Pancreas (tissue), 10 donors: Measurements from ENCODE around the gene ADAMTS7. TPM values are rescaled to one million over a fixed set of nuclear protein-coding genes. Genes with fewer than 3 reads are reported as not detected.

Experiments used
- ATAC-seq, 4 donors: fragments of 200-7000 bp; cut with Tn5 transposase; one replicate each; pipeline versions ENCODE4 v1.8.0 to v1.9.1; 2020; ENCODE audit warnings: mild to moderate bottlenecking in 4 of 4, moderate library complexity in 4 of 4
- DNase-seq, 6 donors: peaks; one replicate each; pipeline ENCODE4 v3.0.0-alpha.2; 2020
- FAIRE-seq: peaks from 2 replicates; lab custom pipeline; 2012; peaks lifted over from hg19 to GRCh38; lab: Jason Lieb, UNC
- H3K27ac ChIP-seq, 4 donors: fragments of 200-600 bp; sonication (generic); 1 replicate in 3 of 4; 2 replicates in 1 of 4; pipeline versions ENCODE4 v1.5.0 to v1.8.0; 2020
- H3K27me3 ChIP-seq, 4 donors: fragments of 200-600 bp; one replicate each; pipeline ENCODE4 v1.8.0; 2021
- H3K36me3 ChIP-seq, 3 donors: fragments of 200-600 bp; sonication (generic) in 1 of 3; one replicate each; pipeline versions ENCODE4 v1.5.0 to v1.8.0; 2020 to 2021
- H3K4me1 ChIP-seq, 3 donors: fragments of 200-600 bp; one replicate each; pipeline ENCODE4 v1.8.0; 2021
- H3K4me3 ChIP-seq, 4 donors: fragments of 200-600 bp; sonication (generic) in 2 of 4; one replicate each; pipeline versions ENCODE4 v1.5.0 to v1.8.0; 2020 to 2021
- H3K9me3 ChIP-seq, 4 donors: fragments of 200-600 bp; one replicate each; pipeline ENCODE4 v1.8.0; 2021
- WGBS, 2 donors: extraction: QIAGEN DNeasy Blood & Tissue Kit; methylation state at CpG; one replicate each; pipeline ENCODE4 v1.1.7; 2013; 5-methylcytosine and 5-hydroxymethylcytosine counted together
- intact Hi-C, 3 donors: fragments of 100-400 bp; cut with DNase I; formaldehyde crosslinking; loops; one replicate each; pipeline versions ENCODE4 v1.11.1 to v1.14.2; 2022
- polyA plus RNA-seq, 2 donors: library from polyadenylated mRNA; stranded (reverse); fragments of 200-250 nt; gene quantifications; one replicate each; pipeline ENCODE4 v1.2.3, GENCODE V29; 2013
- total RNA-seq, 6 donors: library from RNA; stranded (reverse); fragmentation: NEBNext Ultra II Directional in 4 of 6; extraction: Animal tissue kit (Norgen Biotek cat#: 25700) in 4 of 6; gene quantifications; one replicate each; pipeline versions ENCODE4 v1.2.1 to v1.2.4, GENCODE V29; 2021 to 2023
- TF ChIP-seq, protein P1 (sequence below), 4 donors: fragments of 200-600 bp; sonication (generic) in 3 of 4; IDR thresholded peaks; one replicate each; pipeline versions ENCODE4 v1.5.0 to v1.8.0; 2021; ENCODE audit warnings: antibody characterized with exemption in 4 of 4
- donor health status: healthy with polysubstance abuse.
- donor health status: DM: no; HTN: no; CAD: no; lungs with moderate emphysema.
- donor health status: DM: no; HTN: no; CAD: no.
- donor health status: control.
- donor health status: control.
- donor health status: Bipolar disorder and iron deficiency.
- donor health status: DM: yes; HTN: yes; CAD: no.
- donor health status: DM: no; HTN: no; CAD: no.
- donor health status: DM: no; HTN: no; CAD: no.
- donor health status: DM: yes; HTN: yes; CAD: no.

The ADAMTS7 gene, protein sequence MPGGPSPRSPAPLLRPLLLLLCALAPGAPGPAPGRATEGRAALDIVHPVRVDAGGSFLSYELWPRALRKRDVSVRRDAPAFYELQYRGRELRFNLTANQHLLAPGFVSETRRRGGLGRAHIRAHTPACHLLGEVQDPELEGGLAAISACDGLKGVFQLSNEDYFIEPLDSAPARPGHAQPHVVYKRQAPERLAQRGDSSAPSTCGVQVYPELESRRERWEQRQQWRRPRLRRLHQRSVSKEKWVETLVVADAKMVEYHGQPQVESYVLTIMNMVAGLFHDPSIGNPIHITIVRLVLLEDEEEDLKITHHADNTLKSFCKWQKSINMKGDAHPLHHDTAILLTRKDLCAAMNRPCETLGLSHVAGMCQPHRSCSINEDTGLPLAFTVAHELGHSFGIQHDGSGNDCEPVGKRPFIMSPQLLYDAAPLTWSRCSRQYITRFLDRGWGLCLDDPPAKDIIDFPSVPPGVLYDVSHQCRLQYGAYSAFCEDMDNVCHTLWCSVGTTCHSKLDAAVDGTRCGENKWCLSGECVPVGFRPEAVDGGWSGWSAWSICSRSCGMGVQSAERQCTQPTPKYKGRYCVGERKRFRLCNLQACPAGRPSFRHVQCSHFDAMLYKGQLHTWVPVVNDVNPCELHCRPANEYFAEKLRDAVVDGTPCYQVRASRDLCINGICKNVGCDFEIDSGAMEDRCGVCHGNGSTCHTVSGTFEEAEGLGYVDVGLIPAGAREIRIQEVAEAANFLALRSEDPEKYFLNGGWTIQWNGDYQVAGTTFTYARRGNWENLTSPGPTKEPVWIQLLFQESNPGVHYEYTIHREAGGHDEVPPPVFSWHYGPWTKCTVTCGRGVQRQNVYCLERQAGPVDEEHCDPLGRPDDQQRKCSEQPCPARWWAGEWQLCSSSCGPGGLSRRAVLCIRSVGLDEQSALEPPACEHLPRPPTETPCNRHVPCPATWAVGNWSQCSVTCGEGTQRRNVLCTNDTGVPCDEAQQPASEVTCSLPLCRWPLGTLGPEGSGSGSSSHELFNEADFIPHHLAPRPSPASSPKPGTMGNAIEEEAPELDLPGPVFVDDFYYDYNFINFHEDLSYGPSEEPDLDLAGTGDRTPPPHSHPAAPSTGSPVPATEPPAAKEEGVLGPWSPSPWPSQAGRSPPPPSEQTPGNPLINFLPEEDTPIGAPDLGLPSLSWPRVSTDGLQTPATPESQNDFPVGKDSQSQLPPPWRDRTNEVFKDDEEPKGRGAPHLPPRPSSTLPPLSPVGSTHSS (N-terminal part only)
- 1 to 10 TPM in 1 of 6 donors, under 1 TPM in 5; 0.20 to 1.1 (median 0.43) TPM for total RNA-seq
- 1 to 10 TPM; 1.3 to 1.4 TPM for polyA plus RNA-seq

DNA sequence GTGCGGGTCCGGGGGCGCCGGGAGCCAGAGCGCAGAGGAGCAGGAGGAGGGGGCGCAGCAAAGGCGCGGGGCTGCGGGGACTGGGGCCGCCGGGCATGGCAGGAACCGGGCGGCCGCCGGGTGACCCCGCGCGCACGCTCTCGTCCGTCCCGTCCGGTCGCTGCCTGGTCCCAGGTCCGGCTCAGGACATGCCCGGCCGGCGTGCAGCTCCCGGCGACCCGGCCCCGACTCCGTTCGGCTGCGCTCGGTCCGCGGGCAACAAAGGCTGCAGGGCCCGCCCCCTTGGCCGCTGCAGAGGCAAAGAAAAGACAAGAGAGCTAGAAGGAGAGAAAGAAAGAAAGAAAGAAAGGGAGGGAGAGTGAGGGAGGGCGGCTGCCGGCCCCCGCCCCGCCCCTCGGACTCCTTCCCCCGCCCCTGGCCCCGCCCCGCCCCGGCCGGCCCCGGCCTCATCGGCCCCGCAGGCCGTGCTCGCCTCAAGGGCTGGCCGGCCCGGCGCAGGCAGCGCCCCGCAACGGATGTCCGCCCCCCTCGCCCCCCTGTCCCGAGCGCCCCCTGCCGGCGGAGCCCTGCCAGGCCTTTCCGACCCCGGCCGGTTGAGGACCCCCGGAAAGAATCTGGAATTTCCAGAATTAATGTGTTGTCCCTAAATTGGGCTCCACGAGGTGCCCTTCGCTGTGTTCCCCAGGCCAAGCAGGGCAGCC lies at the start of gene ADAMTS7:
Gene ADAMTS7 (minus strand): TSS at position 341 of the 701 bp plus-strand sequence. CDS start 244 bp downstream, at position 97.
- H3K4me1 ChIP-seq = peaks cover 0 to 5% (median 0%) of the 10 kb centered on the region in 3 donors
- ATAC-seq (peak; percentile 85 to 92 (median 89)), FAIRE-seq (no peak), DNase-seq (peak; percentile 28 to 87 (median 56))
- H3K27ac ChIP-seq = peak within 1 kb of the TSS in 1 of 4 donors; percentile 28
- H3K36me3 ChIP-seq = no peaks in the 10 kb centered on the region
- WGBS, 2 donors = 1% methylated on average over 46 to 73 of the region's 73 CpGs
- TF ChIP-seq, protein P1, sequence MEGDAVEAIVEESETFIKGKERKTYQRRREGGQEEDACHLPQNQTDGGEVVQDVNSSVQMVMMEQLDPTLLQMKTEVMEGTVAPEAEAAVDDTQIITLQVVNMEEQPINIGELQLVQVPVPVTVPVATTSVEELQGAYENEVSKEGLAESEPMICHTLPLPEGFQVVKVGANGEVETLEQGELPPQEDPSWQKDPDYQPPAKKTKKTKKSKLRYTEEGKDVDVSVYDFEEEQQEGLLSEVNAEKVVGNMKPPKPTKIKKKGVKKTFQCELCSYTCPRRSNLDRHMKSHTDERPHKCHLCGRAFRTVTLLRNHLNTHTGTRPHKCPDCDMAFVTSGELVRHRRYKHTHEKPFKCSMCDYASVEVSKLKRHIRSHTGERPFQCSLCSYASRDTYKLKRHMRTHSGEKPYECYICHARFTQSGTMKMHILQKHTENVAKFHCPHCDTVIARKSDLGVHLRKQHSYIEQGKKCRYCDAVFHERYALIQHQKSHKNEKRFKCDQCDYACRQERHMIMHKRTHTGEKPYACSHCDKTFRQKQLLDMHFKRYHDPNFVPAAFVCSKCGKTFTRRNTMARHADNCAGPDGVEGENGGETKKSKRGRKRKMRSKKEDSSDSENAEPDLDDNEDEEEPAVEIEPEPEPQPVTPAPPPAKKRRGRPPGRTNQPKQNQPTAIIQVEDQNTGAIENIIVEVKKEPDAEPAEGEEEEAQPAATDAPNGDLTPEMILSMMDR (IDR thresholded peaks at IDR 0.05) = peak in 2 of 4 donors; percentile 26 to 28
- H3K27me3 ChIP-seq = no peaks in the 10 kb centered on the region
- intact Hi-C loops = no loop called here
- H3K9me3 ChIP-seq = no peaks in the 10 kb centered on the region
- peak within 1 kb of the TSS; percentile 46 to 77 (median 58) for H3K4me3 ChIP-seq

DNA sequence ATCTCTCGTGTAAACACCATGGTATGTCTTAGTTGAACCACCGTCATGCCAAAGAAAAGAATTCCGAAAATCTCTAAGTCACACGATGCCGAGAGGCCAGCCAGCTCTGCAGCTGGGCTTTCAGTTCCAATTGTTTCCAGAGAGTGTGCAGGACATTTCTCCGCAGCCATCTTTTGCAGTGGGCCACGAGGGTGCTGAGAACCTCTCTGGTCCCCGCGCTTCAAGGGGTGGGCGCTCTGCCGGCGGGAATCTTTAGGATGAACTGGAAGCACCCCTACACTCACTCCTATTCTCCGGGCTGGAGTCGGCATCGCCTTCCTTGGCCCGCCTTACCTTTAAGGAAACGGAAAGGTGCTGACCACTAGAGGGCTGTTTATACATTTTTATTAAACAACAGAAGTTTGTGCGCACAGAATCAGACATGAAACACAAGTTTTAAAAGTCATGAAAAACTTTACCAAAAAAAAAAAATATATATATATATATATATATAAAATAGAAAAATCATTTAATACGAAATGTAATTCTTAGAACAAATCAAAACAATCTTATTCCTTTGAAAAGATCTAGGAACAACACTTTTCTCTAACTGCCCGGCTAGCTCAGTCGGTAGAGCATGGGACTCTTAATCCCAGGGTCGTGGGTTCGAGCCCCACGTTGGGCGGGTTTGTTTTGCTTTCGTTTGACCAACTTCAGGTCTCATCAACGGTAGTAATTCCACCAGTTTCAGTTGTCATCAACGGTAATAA lies 48.9 kb upstream of the ADAMTS7 start:
- FAIRE-seq = no peak
- H3K4me3 ChIP-seq = peak overlapping the region in 2 of 4 donors; percentile 34 to 50
- TF ChIP-seq, protein P1 (IDR thresholded peaks at IDR 0.05) = peak in 3 of 4 donors; percentile 23 to 43 (median 24)
- peak; percentile 93 to 96 (median 94) for ATAC-seq
- no peaks in the 10 kb centered on the region for H3K9me3 ChIP-seq
- WGBS, 2 donors = 0% methylated on average over 28 of the region's 28 CpGs
- H3K27me3 ChIP-seq = no peaks in the 10 kb centered on the region
- intact Hi-C loops = no loop called here
- H3K27ac ChIP-seq = peak overlapping the region in 3 of 4 donors; percentile 16 to 47 (median 28)
- H3K4me1 ChIP-seq = no peaks in the 10 kb centered on the region
- DNase-seq = peak; percentile 59 to 91 (median 86)
- no peaks in the 10 kb centered on the region for H3K36me3 ChIP-seq

DNA sequence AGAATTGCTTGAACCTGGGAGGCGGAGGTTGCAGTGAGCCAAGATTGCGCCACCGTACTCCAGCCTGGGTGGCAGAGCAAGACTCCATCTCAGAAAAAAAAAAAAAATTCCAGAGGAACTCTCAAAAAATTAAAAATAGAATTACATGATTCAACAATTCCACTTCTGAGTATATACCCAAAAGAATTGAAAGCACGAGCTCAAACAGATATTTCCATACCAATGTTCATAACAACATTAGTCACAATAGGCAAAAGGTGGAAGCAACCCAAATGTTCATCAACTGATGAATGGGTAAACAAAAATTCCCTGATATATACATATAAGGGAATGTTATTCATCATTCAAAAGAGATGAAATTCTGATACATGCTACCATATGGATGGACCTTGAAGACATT lies 44.5 kb upstream of the ADAMTS7 start:
- TF ChIP-seq, protein P1 (IDR thresholded peaks at IDR 0.05) = no peak
- intact Hi-C loops = no loop called here

More for the DNA sequence above, 44.5 kb upstream of the ADAMTS7 start:
- Histone ChIP-seq H3K27ac (no peak overlapping the region), H3K4me3 (no peak overlapping the region), H3K9me3 (no peaks in the 10 kb centered on the region), H3K27me3 (no peaks in the 10 kb centered on the region), H3K4me1 (no peaks in the 10 kb centered on the region), H3K36me3 (no peaks in the 10 kb centered on the region)
- FAIRE-seq (no peak), ATAC-seq (no peak), DNase-seq (no peak)
- 63 to 69% methylated on average over 4 of the region's 4 CpGs for WGBS, 2 donors
